ENCODE data around the gene BLM. TPM values are rescaled to one million over a fixed set of nuclear protein-coding genes. Genes with fewer than 3 reads are reported as not detected.

The BLM gene
- total RNA-seq, 1 donor from 2014 or later, result 3.7 TPM

DNA sequence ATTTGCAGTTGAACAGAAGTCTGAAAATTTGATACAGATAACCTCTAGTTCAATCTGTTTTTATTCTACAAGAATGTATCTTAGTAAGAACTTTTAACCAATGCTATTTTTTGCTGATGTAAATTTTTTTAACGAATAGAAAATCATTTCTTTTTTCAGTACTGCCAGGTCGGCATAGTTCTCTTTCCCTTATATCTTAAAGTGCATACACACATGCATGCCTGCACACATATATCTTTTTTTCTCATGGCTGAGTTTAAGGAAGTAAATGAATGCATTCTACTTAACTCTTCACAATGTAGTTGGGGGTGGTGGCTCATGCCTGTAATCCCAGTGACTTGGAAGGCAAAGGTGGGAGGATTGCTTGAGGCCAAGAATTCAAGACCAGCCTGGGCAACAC, 48.4 kb downstream of the BLM start:
- Histone ChIP-seq H3K27ac (ENCODE audit: low read depth, low read length) (no peak overlapping the region), H3K4me1 (ENCODE audit: insufficient read depth, low read length) (no peaks in the 10 kb centered on the region), H3K4me3 (ENCODE audit: insufficient read depth, low read depth, low read length) (no peak overlapping the region), H4K20me1 (ENCODE audit: insufficient read depth, low read length) (no peaks in the 10 kb centered on the region), H3K9ac (ENCODE audit: low read length) (no peak overlapping the region), H3K4me2 (ENCODE audit: low read length) (no peak overlapping the region), H2AFZ (ENCODE audit: low read depth, low read length) (no peak overlapping the region), H3K9me3 (ENCODE audit: insufficient read depth, low read depth, low read length) (no peaks in the 10 kb centered on the region), H3K27me3 (ENCODE audit: insufficient read depth, low read length) (no peaks in the 10 kb centered on the region), H3K79me2 (ENCODE audit: insufficient read depth, low read length) (no peaks in the 10 kb centered on the region), H3K36me3 (ENCODE audit: insufficient read depth, low read length) (peaks cover 4% of the 10 kb centered on the region)
- no peak for FAIRE-seq
- Mint-ChIP-seq H3K4me1 (ENCODE audit: low read depth, unreplicated experiment) (peaks cover 6% of the 10 kb centered on the region), H3K27ac (ENCODE audit: unreplicated experiment) (no peak overlapping the region), H3K4me3 (ENCODE audit: unreplicated experiment) (no peak overlapping the region), H3K27me3 (ENCODE audit: low read depth, unreplicated experiment) (no peaks in the 10 kb centered on the region), H3K36me3 (ENCODE audit: low read depth, unreplicated experiment) (no peaks in the 10 kb centered on the region), H3K9me3 (ENCODE audit: unreplicated experiment) (no peaks in the 10 kb centered on the region)
- no peak for TF ChIP-seq EZH2 (IDR thresholded peaks at IDR 0.05; ENCODE audit: insufficient read depth, low read length)
- no peak for TF ChIP-seq CTCF (IDR thresholded peaks at IDR 0.05; ENCODE audit: insufficient read depth, low read depth, low read length)
- DNase-seq (ENCODE audit: low read depth), result no peak

GRCh38 chr15:90765966-90766365, 48.8 kb downstream of the BLM start:
- Histone ChIP-seq H3K9ac (ENCODE audit: low read length) (no peak overlapping the region), H3K27ac (ENCODE audit: low read depth, low read length) (no peak overlapping the region), H3K4me1 (ENCODE audit: insufficient read depth, low read length) (no peaks in the 10 kb centered on the region), H3K36me3 (ENCODE audit: insufficient read depth, low read length) (peaks cover 4% of the 10 kb centered on the region), H3K4me3 (ENCODE audit: insufficient read depth, low read depth, low read length) (no peak overlapping the region), H4K20me1 (ENCODE audit: insufficient read depth, low read length) (no peaks in the 10 kb centered on the region), H2AFZ (ENCODE audit: low read depth, low read length) (no peak overlapping the region), H3K27me3 (ENCODE audit: insufficient read depth, low read length) (no peaks in the 10 kb centered on the region), H3K79me2 (ENCODE audit: insufficient read depth, low read length) (no peaks in the 10 kb centered on the region), H3K9me3 (ENCODE audit: insufficient read depth, low read depth, low read length) (no peaks in the 10 kb centered on the region), H3K4me2 (ENCODE audit: low read length) (no peak overlapping the region)
- Mint-ChIP-seq H3K9me3 (ENCODE audit: unreplicated experiment) (no peaks in the 10 kb centered on the region), H3K36me3 (ENCODE audit: low read depth, unreplicated experiment) (no peaks in the 10 kb centered on the region), H3K4me3 (ENCODE audit: unreplicated experiment) (no peak overlapping the region), H3K27ac (ENCODE audit: unreplicated experiment) (no peak overlapping the region), H3K27me3 (ENCODE audit: low read depth, unreplicated experiment) (no peaks in the 10 kb centered on the region), H3K4me1 (ENCODE audit: low read depth, unreplicated experiment) (peaks cover 6% of the 10 kb centered on the region)
- TF ChIP-seq CTCF (IDR thresholded peaks at IDR 0.05; ENCODE audit: insufficient read depth, low read depth, low read length) (no peak), EZH2 (IDR thresholded peaks at IDR 0.05; ENCODE audit: insufficient read depth, low read length) (no peak)
- DNase-seq (ENCODE audit: low read depth) (peak; percentile 63), FAIRE-seq (no peak)

DNA sequence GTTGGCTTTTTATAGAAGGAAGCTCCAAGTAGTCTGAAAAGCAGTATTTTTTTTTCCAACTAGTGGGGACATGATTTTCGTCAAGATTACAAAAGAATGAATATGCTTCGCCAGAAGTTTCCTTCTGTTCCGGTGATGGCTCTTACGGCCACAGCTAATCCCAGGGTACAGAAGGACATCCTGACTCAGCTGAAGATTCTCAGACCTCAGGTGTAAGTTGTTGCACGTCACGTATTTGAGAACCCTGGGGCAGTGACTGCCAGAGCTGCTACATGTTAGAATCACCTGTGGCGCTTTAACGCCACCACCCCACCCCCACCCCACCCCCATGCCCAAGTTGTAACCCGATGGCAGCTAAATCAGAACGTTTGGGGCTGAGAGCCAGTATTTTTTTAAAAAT, 52.2 kb downstream of the BLM start:
- H3K36me3 Mint-ChIP-seq (ENCODE audit: low read depth, unreplicated experiment), result no peaks in the 10 kb centered on the region
- H3K9me3 ChIP-seq (ENCODE audit: insufficient read depth, low read depth, low read length), result no peaks in the 10 kb centered on the region
- no peaks in the 10 kb centered on the region for H3K4me1 Mint-ChIP-seq (ENCODE audit: low read depth, unreplicated experiment)

More for the DNA sequence above, 52.2 kb downstream of the BLM start:
- peaks cover 4% of the 10 kb centered on the region for H3K36me3 ChIP-seq (ENCODE audit: insufficient read depth, low read length)
- no peaks in the 10 kb centered on the region for H3K79me2 ChIP-seq (ENCODE audit: insufficient read depth, low read length)
- H3K27me3 ChIP-seq (ENCODE audit: insufficient read depth, low read length), result no peaks in the 10 kb centered on the region
- FAIRE-seq (no peak), DNase-seq (ENCODE audit: low read depth) (no peak)
- Mint-ChIP-seq H3K9me3 (ENCODE audit: unreplicated experiment) (no peaks in the 10 kb centered on the region), H3K27me3 (ENCODE audit: low read depth, unreplicated experiment) (no peaks in the 10 kb centered on the region), H3K27ac (ENCODE audit: unreplicated experiment) (no peak overlapping the region), H3K4me3 (ENCODE audit: unreplicated experiment) (no peak overlapping the region)
- no peak overlapping the region for H3K4me3 ChIP-seq (ENCODE audit: insufficient read depth, low read depth, low read length)
- no peaks in the 10 kb centered on the region for H4K20me1 ChIP-seq (ENCODE audit: insufficient read depth, low read length)
- no peak overlapping the region for H2AFZ ChIP-seq (ENCODE audit: low read depth, low read length)
- no peak overlapping the region for H3K27ac ChIP-seq (ENCODE audit: low read depth, low read length)
- H3K9ac ChIP-seq (ENCODE audit: low read length), result no peak overlapping the region
- no peaks in the 10 kb centered on the region for H3K4me1 ChIP-seq (ENCODE audit: insufficient read depth, low read length)
- TF ChIP-seq CTCF (IDR thresholded peaks at IDR 0.05; ENCODE audit: insufficient read depth, low read depth, low read length), result no peak
- no peak for TF ChIP-seq EZH2 (IDR thresholded peaks at IDR 0.05; ENCODE audit: insufficient read depth, low read length)
- no peak overlapping the region for H3K4me2 ChIP-seq (ENCODE audit: low read length)

Data from astrocyte (in vitro differentiated cells and primary cell).